Urothelium cell line (cell line): ENCODE data around the gene PPP2R2B.
"Not testable (repeated sequence)": the region's sequence is repeated elsewhere in the genome, so short reads cannot be mapped to it uniquely, and the experiment has no call there.

ENCODE experiments used
- DNase-seq: peaks from one replicate; pipeline ENCODE4 v3.0.0; 2011; ENCODE audit warnings: low spot score, mixed read lengths
- FAIRE-seq: peaks from 2 replicates; lab custom pipeline; 2011; peaks lifted over from hg19 to GRCh38; lab: Jason Lieb, UNC

The PPP2R2B gene

GRCh38 chr5:146623666-146624065 lies 254.9 kb downstream of the PPP2R2B start:
- DNase-seq, result no peak
- no peak for FAIRE-seq

DNA sequence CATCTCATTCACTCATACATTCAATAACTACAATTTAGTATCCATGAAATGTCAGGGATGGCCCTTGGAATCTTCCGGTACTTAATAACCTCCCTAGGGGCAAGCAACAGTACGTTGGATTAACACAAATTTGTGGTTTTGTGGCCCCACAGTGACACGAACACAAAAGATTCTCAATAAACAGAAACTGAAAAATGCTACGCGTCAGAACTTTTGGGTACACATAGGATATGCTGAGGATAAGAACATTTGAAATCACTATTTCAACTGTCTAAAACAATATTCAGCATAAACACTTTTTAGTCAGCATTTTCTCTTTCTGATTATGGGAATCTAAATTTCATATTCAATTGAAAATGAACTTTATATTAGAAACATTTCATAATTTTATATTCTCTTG lies 255.5 kb downstream of the PPP2R2B start:
- FAIRE-seq (no peak), DNase-seq (no peak)

- DNase-seq (no peak), FAIRE-seq (no peak)
These were observed 256.2 kb downstream of the PPP2R2B start for GRCh38 chr5:146622391-146622790.

- no peak for DNase-seq
- no peak for FAIRE-seq
These were observed 257.9 kb downstream of the PPP2R2B start for GRCh38 chr5:146620669-146621051.

DNA sequence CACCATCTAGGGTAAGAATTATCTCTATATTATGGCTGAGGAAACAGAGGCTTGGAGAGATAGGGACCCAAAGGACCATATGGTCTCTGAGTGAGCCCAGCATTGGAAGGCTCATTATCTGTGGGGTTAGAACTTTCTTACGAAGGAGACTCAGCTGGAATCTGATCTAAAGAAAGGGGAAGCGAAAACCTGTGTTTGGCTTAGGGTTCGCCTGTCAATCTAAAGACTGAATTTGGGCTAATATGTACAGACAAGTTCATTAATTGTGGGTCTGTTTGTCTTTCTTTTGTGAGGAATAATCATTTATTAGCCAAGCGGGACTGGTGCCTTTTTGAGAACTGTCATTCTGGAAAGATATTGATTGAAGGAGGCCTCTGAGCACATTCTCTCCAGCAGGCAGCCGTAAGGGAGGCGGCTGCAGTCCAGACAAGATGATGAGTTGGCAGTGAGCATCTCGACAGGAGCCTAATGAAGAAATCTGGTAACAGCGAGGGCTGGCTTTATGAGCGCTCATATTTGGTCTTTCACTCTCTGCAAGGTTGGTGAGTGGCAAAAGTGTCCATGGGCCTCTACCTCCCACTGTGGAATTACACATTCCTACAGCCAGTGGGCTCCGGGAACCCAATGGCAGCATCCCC lies 258.4 kb downstream of the PPP2R2B start:
- DNase-seq (no peak), FAIRE-seq (no peak)

DNA sequence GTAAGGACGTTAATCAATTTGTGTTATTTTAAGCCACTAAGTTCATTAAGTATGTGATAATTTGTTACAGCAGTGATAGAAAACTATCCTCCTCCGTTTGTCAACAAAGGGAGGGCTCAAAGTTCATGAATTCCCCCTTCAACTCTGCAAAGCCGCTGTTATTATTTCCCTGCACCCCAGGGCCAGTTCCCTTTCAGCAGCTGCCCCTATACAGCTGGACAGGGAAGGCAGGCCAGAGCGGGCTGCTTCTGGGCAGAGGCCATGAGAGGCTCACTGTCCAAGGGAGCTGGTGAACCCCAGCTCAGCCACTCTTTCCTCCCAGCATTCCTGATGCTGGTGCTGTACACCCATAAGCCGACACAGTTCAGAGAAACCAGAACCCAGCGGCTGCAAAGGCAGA lies 260.1 kb downstream of the PPP2R2B start:
- FAIRE-seq, result no peak
- DNase-seq, result no peak

- DNase-seq, FAIRE-seq: not testable (repeated sequence)
These were observed 268.8 kb downstream of the PPP2R2B start for GRCh38 chr5:146609731-146610130.

DNA sequence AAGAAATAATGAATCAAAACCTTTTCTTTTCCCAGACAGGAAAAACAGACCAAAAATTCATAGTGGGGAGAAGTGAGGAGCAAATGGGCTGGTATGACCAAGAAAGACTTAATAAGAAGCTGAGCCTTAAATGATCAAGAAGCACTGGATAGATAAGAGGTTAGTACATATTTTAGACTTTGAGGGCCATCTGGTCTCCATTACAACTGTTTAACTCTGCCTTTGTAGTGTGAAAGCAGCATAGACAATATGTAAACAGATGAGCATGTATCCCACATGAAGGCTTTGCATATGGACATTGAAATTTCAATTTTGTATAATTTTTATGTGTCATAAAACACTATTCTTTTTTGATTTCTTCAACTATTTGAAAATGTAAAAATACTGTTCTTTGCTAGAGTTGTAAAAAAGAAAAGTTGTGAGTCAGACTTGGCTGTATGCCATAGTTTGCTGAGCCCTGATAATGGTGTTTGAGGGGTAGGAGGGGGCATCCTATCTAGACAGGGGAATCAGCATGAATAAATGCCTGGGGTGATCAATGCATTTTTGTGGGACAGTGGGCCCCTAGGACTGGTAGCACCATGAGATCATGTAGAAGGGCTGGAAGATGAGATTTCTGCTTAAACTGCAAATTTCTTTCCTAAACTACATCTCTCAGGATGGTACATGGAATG lies 270.8 kb downstream of the PPP2R2B start:
- FAIRE-seq (no peak), DNase-seq (no peak)

- DNase-seq (no peak), FAIRE-seq (no peak)
These were observed 271.7 kb downstream of the PPP2R2B start for GRCh38 chr5:146606893-146607292.

GRCh38 chr5:146600376-146600775 lies 278.2 kb downstream of the PPP2R2B start:
- DNase-seq (no peak), FAIRE-seq (no peak)

- DNase-seq (no peak), FAIRE-seq (no peak)
These were observed 279.3 kb downstream of the PPP2R2B start for GRCh38 chr5:146599261-146599660.

GRCh38 chr5:146595088-146595487 lies 283.5 kb downstream of the PPP2R2B start:
- DNase-seq, result no peak
- no peak for FAIRE-seq

GRCh38 chr5:146592352-146592751 lies 286.2 kb downstream of the PPP2R2B start:
- FAIRE-seq (no peak), DNase-seq (no peak)

DNA sequence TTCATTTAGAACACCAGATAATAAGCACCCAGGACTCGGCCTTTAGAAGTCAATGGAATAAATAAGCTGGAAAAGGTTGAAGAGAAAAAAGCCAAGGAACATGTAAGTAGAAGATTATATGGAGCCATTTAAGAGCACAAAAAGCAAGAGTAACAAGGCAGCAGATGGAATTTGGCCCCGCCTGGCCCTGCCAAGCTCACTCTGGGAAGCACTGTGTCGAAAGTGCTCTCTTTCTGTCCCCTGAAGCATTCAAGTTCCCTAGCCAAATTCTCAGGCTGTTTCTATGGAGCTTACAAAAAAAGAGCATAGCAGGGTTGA lies 289.6 kb downstream of the PPP2R2B start:
- DNase-seq (no peak), FAIRE-seq (no peak)

DNA sequence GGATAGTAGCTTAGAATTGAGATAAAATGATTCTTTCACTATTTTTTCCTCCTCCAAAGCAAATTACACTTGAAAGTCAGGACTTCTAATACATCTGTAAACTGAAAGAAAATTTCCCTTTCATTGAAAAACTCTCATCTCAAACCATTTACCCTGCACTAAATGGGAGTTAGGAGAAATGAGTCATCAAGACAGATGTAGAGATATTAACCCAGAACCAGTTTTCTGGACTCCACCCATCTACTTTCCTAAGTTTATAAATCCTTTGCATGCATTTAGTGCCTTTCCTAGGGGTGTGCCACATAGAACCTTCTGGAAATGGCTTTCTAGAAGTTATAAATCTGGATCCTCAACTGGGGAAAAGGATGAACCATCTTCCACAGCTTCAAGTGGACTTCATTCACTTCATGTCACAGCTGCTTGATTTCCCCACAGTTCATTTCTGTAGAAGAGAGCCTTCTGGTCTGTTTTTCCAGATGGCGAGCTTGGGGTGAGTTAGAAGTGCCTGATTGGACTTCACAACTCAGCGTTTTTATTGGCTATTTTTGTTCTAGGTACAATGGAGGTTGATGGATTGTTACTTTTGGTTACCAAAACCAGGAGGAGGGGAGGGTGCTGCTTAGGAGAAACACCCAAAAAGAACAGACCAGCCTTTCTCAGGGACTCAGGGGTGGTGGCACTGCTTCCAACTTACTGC lies 290.1 kb downstream of the PPP2R2B start:
- FAIRE-seq, result no peak

DNA sequence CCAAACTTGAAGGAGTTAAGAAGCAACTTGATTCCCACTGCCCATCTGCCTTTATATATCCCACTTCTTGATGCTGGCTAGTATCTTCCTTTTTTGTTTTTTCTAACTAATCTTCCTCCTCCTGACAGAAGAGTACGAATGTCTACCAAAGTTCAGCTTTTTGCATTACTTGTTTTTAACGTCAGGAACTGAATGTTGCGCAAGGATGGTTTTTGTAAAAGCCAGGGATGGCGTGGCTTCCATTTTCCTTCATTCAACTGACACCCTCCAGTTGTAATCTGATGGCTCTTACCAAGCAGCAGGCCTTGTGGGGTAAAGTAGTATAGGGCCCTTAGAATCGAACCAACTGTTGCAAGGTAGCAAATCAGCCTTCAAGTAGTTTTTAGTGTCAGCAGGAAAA lies 291.8 kb downstream of the PPP2R2B start:
- FAIRE-seq (no peak), DNase-seq (no peak)

More for the DNA sequence above, 290.1 kb downstream of the PPP2R2B start:
- DNase-seq, result no peak

DNA sequence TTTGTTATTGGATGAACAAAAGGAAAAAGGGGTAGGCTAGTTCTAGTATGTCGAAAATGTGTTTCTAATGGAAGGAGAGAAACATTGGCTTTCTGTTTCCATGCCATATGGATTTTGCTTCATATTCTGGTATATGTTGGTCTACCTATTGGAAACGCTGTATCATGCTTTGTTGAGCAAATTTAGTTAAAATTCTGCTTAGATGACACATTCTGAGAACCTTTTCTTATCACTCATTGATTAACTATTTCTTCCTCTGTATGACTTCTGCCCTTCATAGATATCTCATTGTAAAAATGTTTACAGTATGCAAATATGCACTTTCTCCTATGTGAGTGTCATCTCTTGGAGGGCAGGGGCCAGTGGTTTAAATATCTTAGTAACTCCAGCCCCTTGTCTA lies 293.8 kb downstream of the PPP2R2B start:
- DNase-seq, result no peak
- no peak for FAIRE-seq

DNA sequence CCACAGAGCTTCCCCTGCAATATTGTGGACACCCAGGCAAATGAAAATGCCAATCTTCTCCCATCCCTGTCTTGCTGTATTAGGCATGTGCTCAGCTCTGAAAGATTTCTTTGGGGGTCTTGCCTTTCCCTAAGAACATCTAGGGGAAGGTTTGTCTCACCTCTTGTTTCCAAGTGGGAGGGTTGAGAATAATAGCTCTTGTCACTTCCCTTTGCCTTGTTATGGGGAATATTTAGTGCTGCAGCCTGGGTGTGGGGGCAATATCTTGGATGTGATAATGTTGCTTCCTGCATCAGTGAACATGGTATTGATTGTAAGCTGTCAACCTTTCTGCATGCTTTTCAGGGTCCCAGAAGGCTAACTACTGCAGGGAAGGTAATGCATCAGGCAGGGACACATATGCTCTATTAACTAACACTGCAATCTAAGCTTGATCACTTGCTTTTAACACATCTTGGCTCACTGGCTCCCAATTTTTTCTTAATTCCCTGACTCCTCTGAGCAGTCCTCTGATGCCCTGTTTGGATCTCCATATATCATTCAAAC lies 296.4 kb downstream of the PPP2R2B start:
- DNase-seq (no peak), FAIRE-seq (no peak)

GRCh38 chr5:146580237-146580636 lies 298.3 kb downstream of the PPP2R2B start:
- DNase-seq (no peak), FAIRE-seq (no peak)

- no peak for DNase-seq
- FAIRE-seq, result no peak
These were observed 303.8 kb downstream of the PPP2R2B start for GRCh38 chr5:146574713-146575112.

DNA sequence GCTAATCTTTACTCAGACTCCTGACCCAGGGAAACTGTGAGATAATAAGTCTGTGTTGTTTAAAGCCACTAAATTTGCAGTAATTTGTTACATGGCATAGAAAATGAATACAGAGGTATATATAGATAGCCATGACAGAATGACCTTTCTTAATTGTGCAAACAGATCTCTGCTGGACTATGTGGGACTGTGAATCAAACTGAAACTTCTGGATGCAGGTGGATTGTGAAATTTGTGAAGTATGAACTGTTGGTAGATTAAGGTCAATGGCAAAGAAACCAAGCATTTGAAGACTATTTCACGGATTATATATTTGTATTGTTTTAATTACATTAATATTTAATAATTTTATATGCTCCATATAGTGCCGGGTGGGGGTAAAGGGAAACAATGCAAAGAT lies 310.4 kb downstream of the PPP2R2B start:
- no peak for DNase-seq
- FAIRE-seq, result no peak

DNA sequence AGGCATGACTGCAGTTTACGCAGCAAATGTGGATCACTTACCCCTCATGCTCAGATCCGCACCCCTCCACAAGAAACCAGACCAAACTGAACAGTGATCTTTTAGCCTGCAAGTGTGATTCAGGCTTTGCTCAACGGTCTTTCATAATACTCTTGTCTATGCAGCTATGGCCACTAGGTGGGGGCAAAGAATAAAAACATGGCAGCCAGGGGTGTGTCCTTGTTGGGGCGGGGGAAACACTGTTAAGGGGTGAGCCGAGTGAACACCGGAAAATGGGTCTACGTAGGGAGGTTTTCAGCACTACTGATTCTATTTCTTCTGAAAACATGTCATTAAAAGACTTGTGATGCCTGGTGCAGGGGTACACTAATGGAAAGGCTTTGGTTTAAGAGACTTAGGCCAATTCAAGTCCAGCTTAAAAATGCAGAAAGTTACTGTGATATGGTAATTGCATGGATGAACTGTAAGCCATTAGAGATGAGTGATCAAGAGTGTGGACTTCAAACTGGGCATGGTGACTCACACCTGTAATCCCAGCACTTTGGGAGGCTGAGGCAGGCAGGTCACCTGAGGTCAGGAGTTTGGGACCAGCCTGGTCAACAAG lies 312.7 kb downstream of the PPP2R2B start:
- DNase-seq, result peak; percentile 52
- no peak for FAIRE-seq
